Large intestine (tissue), 3 donors: ENCODE measurements around the gene ERF. TPM values are rescaled to one million over a fixed set of nuclear protein-coding genes. Genes with fewer than 3 reads are reported as not detected.
A peak's percentile ranks its signal among the peaks of the same experiment; 100 is the strongest.

ENCODE experiments used
- DNase-seq, 2 donors: peaks; one replicate each; pipeline versions ENCODE4 v3.0.0 to v3.0.0-alpha.2; 2013
- H3K27ac ChIP-seq: one replicate; pipeline ENCODE4 v1.5.1; 2013; ENCODE audit warnings: low read length
- H3K27me3 ChIP-seq: 2 replicates; pipeline ENCODE4 v1.6.1; 2013; ENCODE audit warnings: low read length; ENCODE audit not compliant: control insufficient read depth, insufficient read depth
- H3K36me3 ChIP-seq: 2 replicates; pipeline ENCODE4 v1.6.1; 2013; ENCODE audit warnings: low read length; ENCODE audit not compliant: control insufficient read depth, insufficient read depth
- H3K4me1 ChIP-seq: one replicate; pipeline ENCODE4 v1.6.1; 2013; ENCODE audit warnings: low read length; ENCODE audit not compliant: control insufficient read depth, insufficient read depth
- H3K4me3 ChIP-seq: one replicate; pipeline ENCODE4 v1.5.1; 2013; ENCODE audit warnings: low read length
- H3K9me3 ChIP-seq: one replicate; pipeline ENCODE4 v1.6.1; 2013; ENCODE audit warnings: mild to moderate bottlenecking, low read depth, low read length, moderate library complexity; ENCODE audit not compliant: control insufficient read depth
- WGBS: methylation state at CpG from one replicate; pipeline ENCODE4 v1.1.5; 2013; ENCODE audit warnings: low lambda C conversion rate; ENCODE audit not compliant: insufficient coverage; 5-methylcytosine and 5-hydroxymethylcytosine counted together
- polyA plus RNA-seq: library from polyadenylated mRNA; unstranded; fragments of 120-200 nt; gene quantifications from one replicate; pipeline ENCODE4 v1.2.1, GENCODE V29; 2013

The ERF gene
- polyA plus RNA-seq, 1 donor: 70.3 TPM

GRCh38 chr19:42287827-42288107 lies 32.8 kb upstream of the ERF start:
- Histone ChIP-seq H3K4me1 (peaks cover 48% of the 10 kb centered on the region), H3K9me3 (no peaks in the 10 kb centered on the region), H3K4me3 (no peak overlapping the region), H3K27me3 (no peaks in the 10 kb centered on the region), H3K27ac (no peak overlapping the region), H3K36me3 (peaks cover 60% of the 10 kb centered on the region)
- 100% methylated on average over 2 of the region's 10 CpGs for WGBS
- no peak for DNase-seq

GRCh38 chr19:42287017-42287826 lies 32.3 kb upstream of the ERF start:
- Histone ChIP-seq H3K27me3 (no peaks in the 10 kb centered on the region), H3K4me1 (peaks cover 46% of the 10 kb centered on the region), H3K27ac (no peak overlapping the region), H3K4me3 (no peak overlapping the region), H3K9me3 (no peaks in the 10 kb centered on the region), H3K36me3 (peaks cover 54% of the 10 kb centered on the region)
- DNase-seq: no peak
- no CpG with 5 or more reads among the region's 30 CpGs for WGBS

GRCh38 chr19:42286349-42287016 lies 31.6 kb upstream of the ERF start:
- no CpG with 5 or more reads among the region's 13 CpGs for WGBS
- Histone ChIP-seq H3K27ac (no peak overlapping the region), H3K4me1 (peaks cover 46% of the 10 kb centered on the region), H3K4me3 (no peak overlapping the region), H3K9me3 (no peaks in the 10 kb centered on the region), H3K27me3 (no peaks in the 10 kb centered on the region), H3K36me3 (peaks cover 49% of the 10 kb centered on the region)
- DNase-seq: no peak

GRCh38 chr19:42285988-42286348 lies 31.0 kb upstream of the ERF start:
- H3K27ac ChIP-seq: no peak overlapping the region

GRCh38 chr19:42285541-42285941 lies 30.6 kb upstream of the ERF start:
- no CpG with 5 or more reads among the region's 5 CpGs for WGBS
- no peak for DNase-seq

More at GRCh38 chr19:42285988-42286348, 31.0 kb upstream of the ERF start:
- WGBS: no CpG with 5 or more reads among the region's 6 CpGs
- H3K36me3 ChIP-seq: peaks cover 44% of the 10 kb centered on the region
- DNase-seq: no peak
- no peaks in the 10 kb centered on the region for H3K27me3 ChIP-seq
- H3K4me1 ChIP-seq: peaks cover 45% of the 10 kb centered on the region
- H3K4me3 ChIP-seq: no peak overlapping the region
- H3K9me3 ChIP-seq: no peaks in the 10 kb centered on the region

GRCh38 chr19:42284591-42285341 lies 29.8 kb upstream of the ERF start:
- DNase-seq: peak in 1 of 2 donors; percentile 25
- Histone ChIP-seq H3K4me3 (peak overlapping the region; percentile 73), H3K4me1 (peaks cover 39% of the 10 kb centered on the region)

More at GRCh38 chr19:42285541-42285941, 30.6 kb upstream of the ERF start:
- H3K9me3 ChIP-seq: no peaks in the 10 kb centered on the region
- peaks cover 41% of the 10 kb centered on the region for H3K4me1 ChIP-seq
- H3K36me3 ChIP-seq: peaks cover 39% of the 10 kb centered on the region
- no peaks in the 10 kb centered on the region for H3K27me3 ChIP-seq
- H3K27ac ChIP-seq: no peak overlapping the region
- H3K4me3 ChIP-seq: peak overlapping the region; percentile 73

GRCh38 chr19:42284066-42284501 lies 29.2 kb upstream of the ERF start:
- DNase-seq: peak; percentile 65 to 89
- peaks cover 45% of the 10 kb centered on the region for H3K4me1 ChIP-seq
- no CpG with 5 or more reads among the region's 76 CpGs for WGBS
- H3K36me3 ChIP-seq: peaks cover 25% of the 10 kb centered on the region
- no peak overlapping the region for H3K27ac ChIP-seq
- H3K9me3 ChIP-seq: no peaks in the 10 kb centered on the region
- H3K4me3 ChIP-seq: no peak overlapping the region
- H3K27me3 ChIP-seq: no peaks in the 10 kb centered on the region

More at GRCh38 chr19:42284591-42285341, 29.8 kb upstream of the ERF start:
- H3K27ac ChIP-seq: peak overlapping the region; percentile 49
- 2% methylated on average over 7 of the region's 41 CpGs for WGBS
- H3K36me3 ChIP-seq: peaks cover 32% of the 10 kb centered on the region
- H3K27me3 ChIP-seq: no peaks in the 10 kb centered on the region
- H3K9me3 ChIP-seq: no peaks in the 10 kb centered on the region

GRCh38 chr19:42283188-42284065 lies 28.5 kb upstream of the ERF start:
- H3K9me3 ChIP-seq: no peaks in the 10 kb centered on the region
- H3K27me3 ChIP-seq: no peaks in the 10 kb centered on the region
- H3K27ac ChIP-seq: peak overlapping the region; percentile 92
- H3K36me3 ChIP-seq: peaks cover 18% of the 10 kb centered on the region
- peaks cover 51% of the 10 kb centered on the region for H3K4me1 ChIP-seq
- peak; percentile 96 to 98 for DNase-seq
- peak overlapping the region; percentile 40 for H3K4me3 ChIP-seq
- 27% methylated on average over 3 of the region's 74 CpGs for WGBS

GRCh38 chr19:42282819-42283187 lies 27.9 kb upstream of the ERF start:
- Histone ChIP-seq H3K27me3 (no peaks in the 10 kb centered on the region), H3K4me1 (peaks cover 58% of the 10 kb centered on the region), H3K9me3 (no peaks in the 10 kb centered on the region), H3K4me3 (no peak overlapping the region), H3K36me3 (peaks cover 12% of the 10 kb centered on the region), H3K27ac (peak overlapping the region; percentile 92)
- 54% methylated on average over 2 of the region's 4 CpGs for WGBS
- DNase-seq: no peak
